Liver (tissue), 3 donors: Measurements from ENCODE around the gene MED27.

Experiments used
- ATF3 ChIP-seq: IDR thresholded peaks from 2 replicates; pipeline ENCODE4 v1.6.1; 2016; ENCODE audit warnings: antibody characterized with exemption
- CTCF ChIP-seq: fragments of 150-350 bp; IDR thresholded peaks from 2 replicates; pipeline ENCODE4 v1.5.1; 2017; ENCODE audit warnings: improper control_type of control experiment, low read depth, low read length; ENCODE audit not compliant: missing input control
- EGR1 ChIP-seq, 2 donors: IDR thresholded peaks; 2 replicates each; pipeline ENCODE4 v1.6.1; 2016 to 2018; ENCODE audit warnings: antibody characterized with exemption in 2 of 2, low read depth in 2 of 2
- FOXA1 ChIP-seq: IDR thresholded peaks from 2 replicates; pipeline ENCODE4 v1.6.1; 2016; ENCODE audit warnings: antibody characterized with exemption
- GABPA ChIP-seq, 2 donors: IDR thresholded peaks in 1 of 2; conservative IDR thresholded peaks in 1 of 2; 2 replicates each; pipeline ENCODE4 v1.6.1; 2016; ENCODE audit warnings: antibody characterized with exemption in 2 of 2, mild to moderate bottlenecking in 1 of 2, moderate library complexity in 1 of 2
- JUND ChIP-seq, 2 donors: IDR thresholded peaks; 2 replicates each; pipeline ENCODE4 v1.6.1; 2016; ENCODE audit warnings: antibody characterized with exemption in 2 of 2
- MAX ChIP-seq: IDR thresholded peaks from 2 replicates; pipeline ENCODE4 v1.6.1; 2016; ENCODE audit warnings: antibody characterized with exemption
- RAD21 ChIP-seq, 2 donors: IDR thresholded peaks; 2 replicates each; pipeline ENCODE4 v1.6.1; 2016; ENCODE audit warnings: antibody characterized with exemption in 2 of 2, mild to moderate bottlenecking in 2 of 2
- RXRA ChIP-seq, 2 donors: IDR thresholded peaks; 2 replicates each; pipeline ENCODE4 v1.6.1; 2017 to 2018; ENCODE audit warnings: antibody characterized with exemption in 2 of 2, mild to moderate bottlenecking in 1 of 2
- SP1 ChIP-seq: IDR thresholded peaks from 2 replicates; pipeline ENCODE4 v1.6.1; 2018; ENCODE audit warnings: antibody characterized with exemption, mild to moderate bottlenecking
- TAF1 ChIP-seq: conservative IDR thresholded peaks from 2 replicates; pipeline ENCODE4 v1.6.1; 2016; ENCODE audit warnings: antibody characterized with exemption, mild to moderate bottlenecking
- YY1 ChIP-seq: IDR thresholded peaks from 2 replicates; pipeline ENCODE4 v1.6.1; 2016; ENCODE audit warnings: antibody characterized with exemption, mild to moderate bottlenecking
- TF ChIP-seq, protein P1 (sequence below): IDR thresholded peaks from 2 replicates; pipeline ENCODE4 v1.6.1; 2016; ENCODE audit warnings: antibody characterized with exemption
- TF ChIP-seq, protein P2 (sequence below): IDR thresholded peaks from 2 replicates; pipeline ENCODE4 v1.6.1; 2016; ENCODE audit warnings: antibody characterized with exemption, mild to moderate bottlenecking
- donor health status: healthy.
- donor health status: healthy.

GRCh38 chr9:131836607-131837315, 242.9 kb downstream of the MED27 start:
- TF ChIP-seq GABPA (IDR thresholded peaks at IDR 0.05 in 1 of 2, conservative IDR thresholded peaks at IDR 0.05 in 1 of 2), result no peak
- TF ChIP-seq CTCF, result no peak
- TF ChIP-seq, protein P1, sequence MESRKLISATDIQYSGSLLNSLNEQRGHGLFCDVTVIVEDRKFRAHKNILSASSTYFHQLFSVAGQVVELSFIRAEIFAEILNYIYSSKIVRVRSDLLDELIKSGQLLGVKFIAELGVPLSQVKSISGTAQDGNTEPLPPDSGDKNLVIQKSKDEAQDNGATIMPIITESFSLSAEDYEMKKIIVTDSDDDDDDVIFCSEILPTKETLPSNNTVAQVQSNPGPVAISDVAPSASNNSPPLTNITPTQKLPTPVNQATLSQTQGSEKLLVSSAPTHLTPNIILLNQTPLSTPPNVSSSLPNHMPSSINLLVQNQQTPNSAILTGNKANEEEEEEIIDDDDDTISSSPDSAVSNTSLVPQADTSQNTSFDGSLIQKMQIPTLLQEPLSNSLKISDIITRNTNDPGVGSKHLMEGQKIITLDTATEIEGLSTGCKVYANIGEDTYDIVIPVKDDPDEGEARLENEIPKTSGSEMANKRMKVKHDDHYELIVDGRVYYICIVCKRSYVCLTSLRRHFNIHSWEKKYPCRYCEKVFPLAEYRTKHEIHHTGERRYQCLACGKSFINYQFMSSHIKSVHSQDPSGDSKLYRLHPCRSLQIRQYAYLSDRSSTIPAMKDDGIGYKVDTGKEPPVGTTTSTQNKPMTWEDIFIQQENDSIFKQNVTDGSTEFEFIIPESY, result no peak
- no peak for TF ChIP-seq JUND (IDR thresholded peaks at IDR 0.05)
- TF ChIP-seq RXRA (IDR thresholded peaks at IDR 0.05), result no peak
- no peak for TF ChIP-seq SP1
- no peak for TF ChIP-seq MAX
- TF ChIP-seq ATF3, result no peak
- TF ChIP-seq FOXA1, result no peak
- TF ChIP-seq TAF1, result no peak
- TF ChIP-seq, protein P2, sequence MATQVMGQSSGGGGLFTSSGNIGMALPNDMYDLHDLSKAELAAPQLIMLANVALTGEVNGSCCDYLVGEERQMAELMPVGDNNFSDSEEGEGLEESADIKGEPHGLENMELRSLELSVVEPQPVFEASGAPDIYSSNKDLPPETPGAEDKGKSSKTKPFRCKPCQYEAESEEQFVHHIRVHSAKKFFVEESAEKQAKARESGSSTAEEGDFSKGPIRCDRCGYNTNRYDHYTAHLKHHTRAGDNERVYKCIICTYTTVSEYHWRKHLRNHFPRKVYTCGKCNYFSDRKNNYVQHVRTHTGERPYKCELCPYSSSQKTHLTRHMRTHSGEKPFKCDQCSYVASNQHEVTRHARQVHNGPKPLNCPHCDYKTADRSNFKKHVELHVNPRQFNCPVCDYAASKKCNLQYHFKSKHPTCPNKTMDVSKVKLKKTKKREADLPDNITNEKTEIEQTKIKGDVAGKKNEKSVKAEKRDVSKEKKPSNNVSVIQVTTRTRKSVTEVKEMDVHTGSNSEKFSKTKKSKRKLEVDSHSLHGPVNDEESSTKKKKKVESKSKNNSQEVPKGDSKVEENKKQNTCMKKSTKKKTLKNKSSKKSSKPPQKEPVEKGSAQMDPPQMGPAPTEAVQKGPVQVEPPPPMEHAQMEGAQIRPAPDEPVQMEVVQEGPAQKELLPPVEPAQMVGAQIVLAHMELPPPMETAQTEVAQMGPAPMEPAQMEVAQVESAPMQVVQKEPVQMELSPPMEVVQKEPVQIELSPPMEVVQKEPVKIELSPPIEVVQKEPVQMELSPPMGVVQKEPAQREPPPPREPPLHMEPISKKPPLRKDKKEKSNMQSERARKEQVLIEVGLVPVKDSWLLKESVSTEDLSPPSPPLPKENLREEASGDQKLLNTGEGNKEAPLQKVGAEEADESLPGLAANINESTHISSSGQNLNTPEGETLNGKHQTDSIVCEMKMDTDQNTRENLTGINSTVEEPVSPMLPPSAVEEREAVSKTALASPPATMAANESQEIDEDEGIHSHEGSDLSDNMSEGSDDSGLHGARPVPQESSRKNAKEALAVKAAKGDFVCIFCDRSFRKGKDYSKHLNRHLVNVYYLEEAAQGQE, result no peak
- TF ChIP-seq YY1, result no peak
- TF ChIP-seq RAD21 (IDR thresholded peaks at IDR 0.05), result no peak
- TF ChIP-seq EGR1 (IDR thresholded peaks at IDR 0.05; ENCODE audit: low read depth in 2 of 2), result no peak
